Measurements from ENCODE around the gene EIF4G3.

GRCh38 chr1:20998826-20999225, 177.9 kb downstream of the EIF4G3 start:
- TF ChIP-seq POLR2A (IDR thresholded peaks at IDR 0.05), result no peak
- TF ChIP-seq, protein P1, sequence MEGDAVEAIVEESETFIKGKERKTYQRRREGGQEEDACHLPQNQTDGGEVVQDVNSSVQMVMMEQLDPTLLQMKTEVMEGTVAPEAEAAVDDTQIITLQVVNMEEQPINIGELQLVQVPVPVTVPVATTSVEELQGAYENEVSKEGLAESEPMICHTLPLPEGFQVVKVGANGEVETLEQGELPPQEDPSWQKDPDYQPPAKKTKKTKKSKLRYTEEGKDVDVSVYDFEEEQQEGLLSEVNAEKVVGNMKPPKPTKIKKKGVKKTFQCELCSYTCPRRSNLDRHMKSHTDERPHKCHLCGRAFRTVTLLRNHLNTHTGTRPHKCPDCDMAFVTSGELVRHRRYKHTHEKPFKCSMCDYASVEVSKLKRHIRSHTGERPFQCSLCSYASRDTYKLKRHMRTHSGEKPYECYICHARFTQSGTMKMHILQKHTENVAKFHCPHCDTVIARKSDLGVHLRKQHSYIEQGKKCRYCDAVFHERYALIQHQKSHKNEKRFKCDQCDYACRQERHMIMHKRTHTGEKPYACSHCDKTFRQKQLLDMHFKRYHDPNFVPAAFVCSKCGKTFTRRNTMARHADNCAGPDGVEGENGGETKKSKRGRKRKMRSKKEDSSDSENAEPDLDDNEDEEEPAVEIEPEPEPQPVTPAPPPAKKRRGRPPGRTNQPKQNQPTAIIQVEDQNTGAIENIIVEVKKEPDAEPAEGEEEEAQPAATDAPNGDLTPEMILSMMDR (IDR thresholded peaks at IDR 0.05), result no peak

Measured in esophagus squamous epithelium (tissue), 4 donors.